Caco-2 (cell line): ENCODE data around the gene KIF18B. TPM values are rescaled to one million over a fixed set of nuclear protein-coding genes. Genes with fewer than 3 reads are reported as not detected.
A peak's percentile ranks its signal among the peaks of the same experiment; 100 is the strongest.

Experiments
- BruUV-seq: library from RNA; stranded (reverse); fragments of 400-500 nt; replicated peaks from 2 replicates; lab custom pipeline; 2021; lab: Mats Ljungman, UMichigan
- CTCF ChIA-PET: fragments of 300-600 bp; sonication (Branson Sonifier 250); formaldehyde crosslinking; loops from one replicate; lab custom pipeline; 2022; ENCODE audit warnings: antibody characterized with exemption; lab: Charles Lee
- POLR2A ChIA-PET: fragments of 300-600 bp; sonication (Branson Sonifier 250); formaldehyde crosslinking; loops from one replicate; lab custom pipeline; 2022; ENCODE audit warnings: antibody characterized with exemption; lab: Charles Lee
- DNase-seq, 2 experiments: peaks; one replicate each; pipeline versions ENCODE4 v3.0.0 to v3.0.0-alpha.2; 2020 to 2022
- H3K27me3 ChIP-seq: replicated peaks from 2 replicates; pipeline ENCODE4 v1.6.0; 2011; ENCODE audit warnings: low read length; ENCODE audit not compliant: control insufficient read depth, insufficient read depth
- H3K36me3 ChIP-seq: 2 replicates; pipeline ENCODE4 v1.5.1; 2011; ENCODE audit warnings: low read length; ENCODE audit not compliant: control insufficient read depth, insufficient read depth
- H3K4me1 ChIP-seq: fragments of 250-450 bp; sonication (Bioruptor Pico); 2 replicates; pipeline ENCODE4 v1.5.1; 2020; ENCODE audit warnings: mild to moderate bottlenecking
- H3K4me3 ChIP-seq: 2 replicates; pipeline ENCODE4 v1.5.1; 2011; ENCODE audit warnings: low read depth, mild to moderate bottlenecking, control low read depth, low read length
- H3K9me3 ChIP-seq: fragments of 250-450 bp; sonication (Bioruptor Pico); 2 replicates; pipeline ENCODE4 v1.5.1; 2020; ENCODE audit warnings: mild to moderate bottlenecking, moderate library complexity
- H3K27ac Mint-ChIP-seq: one replicate; pipeline ENCODE4 v1.8.0; 2022; ENCODE audit warnings: mixed read lengths; ENCODE audit not compliant: unreplicated experiment
- H3K27me3 Mint-ChIP-seq: one replicate; pipeline ENCODE4 v1.8.0; 2022; ENCODE audit warnings: mixed read lengths; ENCODE audit not compliant: insufficient read depth, unreplicated experiment
- H3K36me3 Mint-ChIP-seq: one replicate; pipeline ENCODE4 v1.8.0; 2022; ENCODE audit warnings: mild to moderate bottlenecking, mixed read lengths; ENCODE audit not compliant: insufficient read depth, unreplicated experiment
- H3K4me1 Mint-ChIP-seq: one replicate; pipeline ENCODE4 v1.8.0; 2022; ENCODE audit warnings: low read depth, mixed read lengths; ENCODE audit not compliant: unreplicated experiment
- H3K4me3 Mint-ChIP-seq: one replicate; pipeline ENCODE4 v1.8.0; 2022; ENCODE audit warnings: mild to moderate bottlenecking, moderate library complexity, mixed read lengths; ENCODE audit not compliant: unreplicated experiment
- H3K9me3 Mint-ChIP-seq: one replicate; pipeline ENCODE4 v1.8.0; 2022; ENCODE audit warnings: mixed read lengths; ENCODE audit not compliant: unreplicated experiment
- CTCF ChIP-seq, 2 experiments: fragments of 200-600 bp in 1 of 2; IDR thresholded peaks; 1 replicate in 1 of 2; 2 replicates in 1 of 2; pipeline versions ENCODE4 v1.5.1 to v1.8.0; 2011 to 2022; ENCODE audit warnings: antibody characterized with exemption in 1 of 2, control low read depth in 1 of 2, inconsistent platforms in 1 of 2, low read depth in 1 of 2, low read length in 1 of 2, mild to moderate bottlenecking in 1 of 2, moderate library complexity in 1 of 2; ENCODE audit not compliant: insufficient read depth in 1 of 2, severe bottlenecking in 1 of 2, unreplicated experiment in 1 of 2
- intact Hi-C: fragments of 100-400 bp; cut with micrococcal nuclease; formaldehyde crosslinking; loops from one replicate; pipeline ENCODE4 v1.10.0; 2022; ENCODE audit not compliant: unreplicated experiment
- total RNA-seq: library from RNA; stranded (reverse); gene quantifications from 2 replicates; pipeline ENCODE4 v1.2.3, GENCODE V29; 2022

KIF18B gene
- total RNA-seq, 1 experiment from 2014 or later: 68.4 TPM

- H3K4me3 Mint-ChIP-seq: no peak overlapping the region
- intact Hi-C loops: no loop called here
- peaks cover 12% of the 10 kb centered on the region for H3K4me1 Mint-ChIP-seq
- no peak for TF ChIP-seq CTCF (IDR thresholded peaks at IDR 0.05; ENCODE audit: insufficient read depth in 1 of 2, low read depth in 1 of 2, low read length in 1 of 2, severe bottlenecking in 1 of 2, unreplicated experiment in 1 of 2)
- peak in 1 of 2 experiments; percentile 48 for DNase-seq
- no peaks in the 10 kb centered on the region for H3K36me3 Mint-ChIP-seq
- no peak overlapping the region for H3K4me3 ChIP-seq
- no peaks in the 10 kb centered on the region for H3K9me3 Mint-ChIP-seq
- no peaks in the 10 kb centered on the region for H3K27me3 Mint-ChIP-seq
- H3K36me3 ChIP-seq: no peaks in the 10 kb centered on the region
- peaks cover 32% of the 10 kb centered on the region for H3K4me1 ChIP-seq
- no peaks in the 10 kb centered on the region for H3K27me3 ChIP-seq
- ChIA-PET POLR2A (interaction anchor here (0.6 to 0.8 kb wide), 2 partner anchors 32 to 81 kb away, joined by 4 to 7 read pairs; partner anchors contain the start of genes EFTUD2 and KIF18B), CTCF (interaction anchor here (0.7 kb wide), 1 partner anchor 11 kb away, joined by 3 read pairs; no protein-coding TSS in a partner anchor)
- BruUV-seq: no TSS peak
- no peaks in the 10 kb centered on the region for H3K9me3 ChIP-seq
- peak overlapping the region; percentile 23 for H3K27ac Mint-ChIP-seq
These were observed 31.9 kb upstream of the KIF18B start for GRCh38 chr17:44979426-44979995.

- no peak for TF ChIP-seq CTCF (IDR thresholded peaks at IDR 0.05; ENCODE audit: insufficient read depth in 1 of 2, low read depth in 1 of 2, low read length in 1 of 2, severe bottlenecking in 1 of 2, unreplicated experiment in 1 of 2)
- ChIA-PET POLR2A (no interaction called here), CTCF (no interaction called here)
- H3K27me3 Mint-ChIP-seq: no peaks in the 10 kb centered on the region
- Histone ChIP-seq H3K4me1 (peaks cover 32% of the 10 kb centered on the region), H3K27me3 (no peaks in the 10 kb centered on the region), H3K36me3 (no peaks in the 10 kb centered on the region), H3K9me3 (no peaks in the 10 kb centered on the region), H3K4me3 (no peak overlapping the region)
- H3K27ac Mint-ChIP-seq: no peak overlapping the region
- H3K4me1 Mint-ChIP-seq: peaks cover 12% of the 10 kb centered on the region
- no peaks in the 10 kb centered on the region for H3K9me3 Mint-ChIP-seq
- DNase-seq: no peak
- H3K4me3 Mint-ChIP-seq: no peak overlapping the region
- intact Hi-C loops: no loop called here
- no peaks in the 10 kb centered on the region for H3K36me3 Mint-ChIP-seq
- no TSS peak for BruUV-seq
These were observed 31.2 kb upstream of the KIF18B start for GRCh38 chr17:44978807-44979206.

- intact Hi-C loops: no loop called here
- peaks cover 32% of the 10 kb centered on the region for H3K4me1 ChIP-seq
- no peaks in the 10 kb centered on the region for H3K36me3 ChIP-seq
- ChIA-PET CTCF (interaction anchor here (1.4 kb wide), 1 partner anchor 10 kb away, joined by 9 read pairs; the partner anchor contains the start of gene C1QL1), POLR2A (no interaction called here)
- H3K27ac Mint-ChIP-seq: no peak overlapping the region
- no peak overlapping the region for H3K4me3 ChIP-seq
- no peak for DNase-seq
- TF ChIP-seq CTCF (IDR thresholded peaks at IDR 0.05; ENCODE audit: insufficient read depth in 1 of 2, low read depth in 1 of 2, low read length in 1 of 2, severe bottlenecking in 1 of 2, unreplicated experiment in 1 of 2): no peak
- H3K9me3 Mint-ChIP-seq: no peaks in the 10 kb centered on the region
- no peak overlapping the region for H3K4me3 Mint-ChIP-seq
- H3K27me3 ChIP-seq: no peaks in the 10 kb centered on the region
- H3K36me3 Mint-ChIP-seq: no peaks in the 10 kb centered on the region
- no TSS peak for BruUV-seq
- peaks cover 12% of the 10 kb centered on the region for H3K4me1 Mint-ChIP-seq
- no peaks in the 10 kb centered on the region for H3K9me3 ChIP-seq
- H3K27me3 Mint-ChIP-seq: no peaks in the 10 kb centered on the region
These were observed 30.4 kb upstream of the KIF18B start for GRCh38 chr17:44977814-44978550.
